ENCODE measurements around the gene HPN.
"Not testable (repeated sequence)": the region's sequence is repeated elsewhere in the genome, so short reads cannot be mapped to it uniquely, and the experiment has no call there.

Gene HPN

DNA sequence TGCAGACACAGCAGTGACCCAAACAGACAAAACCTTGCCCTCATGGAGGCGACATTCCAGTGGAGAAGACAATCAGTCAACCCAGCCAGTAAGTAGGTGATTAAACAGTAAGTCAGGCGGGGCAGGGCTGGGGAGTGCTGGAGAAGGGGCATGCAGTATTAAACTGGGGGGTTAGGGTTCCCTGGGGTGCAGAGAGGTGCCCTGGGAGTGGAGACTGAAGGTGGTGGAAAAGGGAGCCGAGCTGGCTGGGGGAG is 42.9 kb downstream of the HPN start:
- no peak for DNase-seq (ENCODE audit: low spot score)

DNA sequence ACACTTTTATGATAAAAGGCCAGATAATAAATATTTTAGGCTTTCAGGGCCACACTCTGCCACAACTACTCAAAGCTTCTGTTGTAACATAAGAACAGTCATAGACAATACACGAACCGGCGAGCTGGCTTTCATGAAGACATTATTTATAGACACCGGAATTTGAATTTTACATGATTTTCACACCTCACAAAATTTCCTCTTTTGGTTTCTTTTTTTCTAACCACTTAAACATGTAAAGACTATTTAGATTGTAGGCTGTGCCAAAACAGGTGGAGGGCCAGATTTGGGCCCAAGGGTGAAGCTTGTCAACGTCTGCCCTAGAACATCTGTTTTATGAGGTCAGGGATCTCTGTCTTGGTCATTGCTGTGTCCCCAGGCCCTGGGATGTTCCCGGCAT is 44.4 kb downstream of the HPN start:
- peak; percentile 71 for DNase-seq (ENCODE audit: low spot score)

DNA sequence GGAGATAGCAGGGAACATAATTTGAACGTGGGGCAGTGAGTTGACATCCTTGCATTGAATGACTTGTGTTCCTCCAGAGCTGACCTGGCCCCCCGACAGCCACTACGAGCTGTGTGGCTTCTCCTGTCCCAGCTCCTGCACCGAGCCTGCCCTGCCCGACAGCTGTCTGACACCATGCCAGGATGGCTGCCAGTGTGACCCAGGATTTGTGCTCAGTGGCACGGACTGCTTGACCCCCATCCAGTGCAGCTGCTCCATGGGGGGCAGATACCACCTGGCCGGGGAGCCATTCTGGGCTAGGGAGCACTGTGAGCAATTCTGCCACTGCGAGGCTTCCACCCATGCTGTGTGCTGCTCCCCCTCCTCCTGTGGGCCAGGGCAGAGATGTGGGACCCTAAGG is 44.9 kb downstream of the HPN start:
- no peak for DNase-seq (ENCODE audit: low spot score)

DNA sequence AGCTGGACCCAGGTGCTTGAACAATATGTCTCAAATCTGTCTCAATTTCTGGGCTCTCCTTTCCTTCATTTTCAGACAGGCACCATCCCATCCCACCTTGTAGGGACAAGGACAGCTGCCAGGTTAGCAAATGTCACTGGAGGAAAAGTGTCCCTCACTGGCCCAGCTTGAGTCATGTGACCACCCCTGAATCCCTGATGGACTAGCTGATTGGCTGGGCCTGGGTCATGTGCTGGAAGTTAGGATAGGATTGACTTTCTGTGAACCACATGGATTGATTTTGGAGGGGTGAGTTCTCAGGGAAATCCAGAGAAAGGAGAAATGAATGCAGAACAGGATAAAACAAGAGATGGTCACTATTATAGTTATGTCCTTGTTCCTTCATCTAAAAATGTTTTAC is 45.9 kb downstream of the HPN start:
- no peak for DNase-seq (ENCODE audit: low spot score)

DNA sequence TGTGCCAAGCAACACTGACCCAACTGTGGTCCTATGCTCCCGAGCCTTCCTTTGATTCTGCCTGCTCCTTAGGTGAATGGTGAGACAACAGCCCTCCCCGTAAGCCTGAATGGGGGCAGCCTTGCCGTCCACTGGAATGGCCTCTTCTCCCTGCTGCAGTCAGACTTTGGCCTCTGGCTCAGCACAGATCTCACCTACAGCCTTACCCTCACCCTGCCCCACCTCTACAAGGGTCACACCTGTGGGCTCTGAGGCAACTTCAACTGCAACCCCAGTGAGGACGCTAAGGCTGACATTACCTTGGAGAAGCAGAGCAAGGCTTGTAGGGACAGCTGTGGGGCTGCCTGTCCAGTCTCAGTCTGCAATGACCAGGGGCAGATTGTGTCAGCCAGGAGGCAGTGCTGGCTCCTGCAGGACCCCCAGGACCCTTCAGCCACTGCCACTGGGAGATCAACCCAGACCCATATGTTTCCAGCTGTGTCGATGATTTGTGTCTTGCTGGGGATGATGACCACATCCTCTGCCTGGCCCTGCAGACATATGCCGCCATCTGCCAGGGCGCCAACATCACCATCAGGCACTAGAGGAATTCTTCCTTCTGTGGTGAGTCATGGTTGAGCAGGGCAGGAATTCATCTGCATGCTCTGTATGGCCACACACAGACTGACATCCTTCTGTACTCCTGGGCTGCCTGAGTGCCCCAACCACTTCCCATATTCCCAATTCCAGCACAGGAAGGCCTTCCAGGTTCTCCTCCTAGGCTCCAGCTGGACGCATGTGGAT is 46.8 kb downstream of the HPN start:
- no peak for DNase-seq (ENCODE audit: low spot score)

DNA sequence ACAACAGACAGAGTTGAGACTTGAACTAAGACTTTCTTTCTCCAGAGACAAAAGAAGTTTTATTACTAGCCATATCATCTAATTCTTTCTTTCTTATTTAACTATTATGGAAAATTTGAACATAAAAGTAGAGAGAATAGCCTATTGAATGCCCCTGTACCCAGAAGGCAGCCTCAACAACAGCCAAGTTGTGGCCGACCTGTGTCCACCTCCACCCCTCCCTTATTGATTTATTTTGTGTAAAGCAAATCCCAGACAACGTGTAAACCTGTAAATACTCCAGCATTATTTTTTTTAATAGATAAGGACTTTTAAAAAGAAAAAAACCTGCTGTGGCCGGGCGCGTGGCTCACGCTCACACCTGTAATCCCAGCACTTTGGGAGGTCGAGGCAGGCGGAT is 48.0 kb downstream of the HPN start:
- DNase-seq (ENCODE audit: low spot score): no peak

DNA sequence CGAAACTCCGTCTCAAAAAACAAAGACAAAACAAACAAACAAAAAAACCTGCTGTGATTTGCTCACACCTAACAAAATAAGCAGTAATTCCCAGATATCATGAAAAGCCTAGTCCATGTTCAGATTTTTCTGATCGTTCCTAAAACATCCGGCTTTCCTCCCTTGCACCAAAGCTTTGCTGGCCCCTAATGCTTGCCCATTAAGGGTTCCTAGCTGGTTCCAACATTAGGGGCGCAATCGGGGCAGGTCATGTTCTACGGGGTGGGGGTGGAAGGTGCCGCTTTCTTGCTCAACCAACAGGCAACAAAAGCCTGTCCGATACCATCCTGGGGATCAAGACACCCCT is 48.6 kb downstream of the HPN start:
- no peak for DNase-seq (ENCODE audit: low spot score)

DNA sequence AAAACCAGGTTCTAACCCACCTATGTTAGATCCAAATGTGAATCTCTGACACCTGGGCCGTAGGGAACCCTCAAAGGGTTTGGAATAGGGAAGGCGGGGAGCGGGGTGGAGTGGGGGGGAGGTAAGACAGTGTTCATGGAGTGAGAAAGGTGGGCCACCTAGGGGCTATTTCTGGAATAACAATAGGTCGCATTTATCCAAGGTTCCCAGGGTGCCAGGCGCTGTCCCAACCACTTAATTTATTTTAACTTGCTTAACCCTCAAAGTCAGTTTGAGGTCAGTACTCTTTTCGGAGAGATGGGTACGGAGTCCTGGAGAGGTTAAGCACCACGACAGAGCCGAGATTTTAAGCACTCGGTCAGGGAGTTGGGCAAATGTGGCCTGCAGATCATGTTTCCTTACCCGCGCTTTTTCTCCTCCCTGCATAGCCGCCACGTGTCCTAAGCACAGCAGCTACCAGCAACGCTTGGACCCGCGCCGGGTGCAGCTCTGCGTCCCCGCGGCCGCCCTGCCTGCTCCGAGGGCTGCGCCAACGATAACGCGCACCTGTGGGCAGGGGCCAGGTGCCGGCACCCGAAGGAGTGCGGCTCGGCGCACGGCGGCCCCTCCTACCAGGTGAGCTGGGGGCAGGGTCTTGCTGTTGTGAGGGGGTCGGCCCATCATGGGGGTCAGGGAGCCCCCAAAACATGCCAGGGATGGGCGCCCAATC is 49.1 kb downstream of the HPN start:
- DNase-seq (ENCODE audit: low spot score): peak; percentile 83

DNA sequence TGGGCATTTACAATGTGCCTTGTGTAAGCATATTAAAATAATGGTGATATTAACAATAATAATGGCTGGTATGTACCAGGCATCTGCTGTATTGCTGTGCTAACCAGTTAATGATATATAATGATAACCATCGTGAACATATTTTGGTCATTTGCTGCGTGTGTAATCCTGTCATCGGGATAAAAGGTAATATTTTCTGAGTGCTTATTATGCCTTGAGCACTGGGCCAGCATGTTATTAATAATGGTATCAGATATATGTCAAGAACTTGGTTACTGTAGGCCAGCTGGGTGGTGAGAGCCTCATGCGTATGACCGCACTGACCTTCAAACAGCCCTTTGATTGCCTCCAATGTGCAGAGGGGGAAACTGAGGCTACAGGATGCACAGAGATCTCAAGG is 51.9 kb downstream of the HPN start:
- no peak for DNase-seq (ENCODE audit: low spot score)

DNA sequence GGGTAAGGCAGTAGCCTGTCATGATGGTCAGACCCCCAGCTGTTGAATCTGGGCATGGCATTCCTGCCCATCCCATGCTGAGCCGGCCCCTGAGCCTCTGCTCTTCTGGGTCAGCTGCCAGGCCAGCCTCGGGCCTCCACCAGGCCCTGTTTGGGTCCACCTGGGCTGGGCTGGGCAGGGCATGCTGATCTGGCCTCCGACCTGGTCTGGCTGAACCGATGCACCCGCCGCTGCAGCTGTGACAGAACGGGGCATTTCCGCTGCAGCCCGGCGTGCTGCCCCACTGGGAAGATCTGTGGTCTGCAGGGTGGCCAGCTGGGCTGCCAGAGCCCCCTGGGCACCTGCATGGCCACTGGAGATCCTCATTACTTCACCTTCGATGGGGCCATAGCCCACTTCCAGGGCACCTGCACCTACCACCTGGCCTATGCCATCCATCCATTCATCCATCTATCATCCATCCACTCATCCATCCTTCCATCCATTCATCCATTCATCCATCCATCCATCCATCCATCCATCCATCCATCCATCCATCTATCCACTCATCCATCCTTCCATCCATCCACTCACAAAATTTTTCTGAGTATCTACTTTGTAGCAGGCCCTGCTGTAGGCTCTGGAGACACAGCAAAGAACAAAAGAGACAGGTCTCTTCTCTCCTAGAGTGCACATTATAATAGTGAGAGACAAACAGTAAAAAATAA is 52.6 kb downstream of the HPN start:
- DNase-seq (ENCODE audit: low spot score): no peak

DNA sequence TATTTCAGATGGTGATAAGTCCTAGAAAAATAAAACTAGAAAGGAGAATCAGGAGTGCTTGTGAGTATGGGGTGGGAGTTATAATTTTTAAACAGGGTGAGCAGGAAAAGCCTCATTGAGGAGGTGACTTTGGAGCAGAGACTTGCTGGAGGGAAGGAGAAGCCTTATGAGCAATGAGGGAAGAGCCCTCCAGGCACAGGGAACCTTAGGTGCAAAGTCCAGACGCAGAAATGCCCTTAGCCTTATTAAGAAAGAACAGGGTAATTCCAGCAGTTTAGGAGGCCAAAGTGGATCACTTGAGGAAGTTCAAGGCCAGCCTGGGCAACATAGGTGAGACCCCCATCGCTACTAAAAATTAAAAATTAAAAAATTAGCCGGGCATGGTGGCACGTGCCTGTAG is 53.1 kb downstream of the HPN start:
- DNase-seq (ENCODE audit: low spot score): no peak

DNA sequence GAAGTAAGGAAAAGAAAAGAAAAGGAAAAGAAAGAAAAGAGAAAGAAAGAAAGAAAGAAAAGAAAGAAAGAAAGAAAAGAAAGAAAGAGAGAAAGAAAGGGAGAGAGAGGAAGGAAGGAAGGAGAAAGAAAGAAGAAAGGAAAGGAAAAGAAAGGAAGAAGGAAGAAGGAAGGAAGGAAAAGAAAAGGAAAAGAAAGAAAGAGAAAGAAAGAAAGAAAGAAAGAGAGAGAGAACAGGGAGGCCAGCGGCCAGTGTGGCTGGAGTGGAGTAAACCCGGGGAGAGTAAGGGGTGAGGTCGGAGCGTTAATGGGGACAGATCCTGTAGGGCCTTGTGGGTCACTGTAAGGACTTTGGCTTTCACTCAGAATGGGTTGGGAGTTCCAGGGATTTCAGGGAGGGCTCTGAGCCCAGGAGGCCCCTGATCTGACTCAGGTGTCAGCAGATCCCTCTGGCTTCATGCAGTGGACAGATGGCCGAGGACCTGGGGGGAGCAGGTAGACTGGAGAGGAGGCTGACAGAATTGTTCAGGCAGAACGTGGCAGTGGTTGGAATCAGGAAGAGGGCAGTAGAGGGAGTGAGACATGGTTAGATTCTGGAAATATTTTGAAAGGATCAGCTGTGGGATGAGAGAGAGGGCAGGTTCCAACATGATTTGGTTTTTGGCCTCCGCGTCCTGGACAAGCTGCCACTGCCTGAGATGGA is 54.3 kb downstream of the HPN start:
- DNase-seq (ENCODE audit: low spot score): no peak

DNA sequence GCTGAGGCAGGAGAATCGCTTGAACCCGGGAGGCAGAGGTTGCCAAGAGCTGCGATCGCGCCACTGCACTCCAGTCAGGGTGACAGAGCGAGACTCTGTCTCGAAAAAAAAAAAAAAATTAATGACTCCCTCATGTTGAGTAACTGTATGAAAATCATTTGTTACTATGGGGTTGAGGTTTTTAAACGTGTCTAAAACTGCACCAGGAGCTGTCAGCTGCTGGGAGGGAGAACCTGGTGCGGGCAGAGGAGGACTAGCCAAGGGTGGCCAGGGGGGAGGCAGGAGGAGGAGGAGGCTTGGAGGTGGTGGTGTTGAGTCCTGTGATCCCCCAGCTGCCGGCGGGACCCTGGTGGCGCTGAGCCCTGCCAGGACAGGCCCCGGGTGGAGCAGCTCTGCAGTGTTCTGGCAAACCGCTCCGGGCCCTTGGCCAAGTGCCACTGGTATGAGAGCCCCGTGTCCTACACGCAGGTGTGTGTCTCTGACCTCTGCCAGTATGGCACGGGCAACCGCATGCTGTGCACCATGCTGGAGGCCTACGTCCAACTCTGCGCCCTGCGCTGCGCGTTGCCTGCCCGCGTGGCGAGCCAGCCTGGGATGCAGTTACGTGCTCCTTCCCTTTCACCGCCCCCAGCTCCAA is 57.0 kb downstream of the HPN start:
- no peak for DNase-seq (ENCODE audit: low spot score)

DNA sequence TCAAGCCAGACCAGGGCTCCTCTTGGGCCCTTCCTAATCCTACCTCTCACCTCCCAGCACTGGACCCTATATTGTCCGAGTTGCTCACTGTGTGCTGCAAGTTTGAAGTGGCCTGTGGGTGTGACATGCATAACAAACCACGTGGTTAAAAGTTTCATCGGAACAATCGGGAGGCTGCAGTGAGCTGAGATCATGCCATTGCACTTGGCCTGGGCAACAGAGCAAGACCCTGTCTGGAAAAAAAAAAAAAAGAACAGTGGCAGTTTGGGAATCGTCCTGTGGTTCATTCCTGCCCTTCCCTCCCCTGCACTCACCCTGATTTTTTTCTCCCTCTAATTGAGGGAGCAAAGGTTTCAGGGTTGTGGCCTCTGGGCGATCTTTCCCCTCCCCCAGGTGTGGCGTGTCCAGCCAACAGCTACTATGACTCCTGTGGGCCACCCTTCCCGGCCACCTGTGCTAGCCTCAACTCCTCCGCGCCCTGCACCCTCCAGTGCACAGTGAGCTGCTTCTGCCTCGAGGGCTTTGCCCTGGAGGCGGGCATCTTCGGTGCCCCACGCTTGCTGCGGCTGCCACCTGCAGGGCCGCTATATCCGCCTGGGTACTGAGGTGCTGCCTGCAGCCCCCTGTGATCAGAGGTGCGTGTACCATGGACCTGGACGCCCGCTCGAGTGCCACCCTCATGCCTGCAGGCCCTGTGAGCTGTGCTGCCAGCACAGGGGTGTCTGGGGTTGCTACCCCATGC is 57.8 kb downstream of the HPN start:
- DNase-seq (ENCODE audit: low spot score): no peak

DNA sequence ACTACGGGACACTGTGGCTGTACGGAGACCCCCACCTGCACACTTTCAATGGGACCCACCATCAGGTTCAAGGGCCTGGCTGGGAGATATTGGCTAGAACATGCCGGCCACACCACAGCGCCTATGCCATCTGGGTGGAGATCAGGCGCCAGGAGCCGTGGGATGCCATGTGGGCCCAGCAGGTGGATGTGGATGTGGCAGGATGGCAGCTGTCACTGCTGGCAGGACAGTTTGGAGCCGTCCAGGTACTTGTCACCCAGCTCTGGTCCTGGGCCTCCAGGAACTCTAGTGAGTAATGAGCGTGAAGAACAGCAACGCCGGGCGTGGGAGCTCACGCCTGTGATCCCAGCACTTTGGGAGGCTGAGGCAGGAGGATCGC is 58.4 kb downstream of the HPN start:
- DNase-seq (ENCODE audit: low spot score): no peak

DNA sequence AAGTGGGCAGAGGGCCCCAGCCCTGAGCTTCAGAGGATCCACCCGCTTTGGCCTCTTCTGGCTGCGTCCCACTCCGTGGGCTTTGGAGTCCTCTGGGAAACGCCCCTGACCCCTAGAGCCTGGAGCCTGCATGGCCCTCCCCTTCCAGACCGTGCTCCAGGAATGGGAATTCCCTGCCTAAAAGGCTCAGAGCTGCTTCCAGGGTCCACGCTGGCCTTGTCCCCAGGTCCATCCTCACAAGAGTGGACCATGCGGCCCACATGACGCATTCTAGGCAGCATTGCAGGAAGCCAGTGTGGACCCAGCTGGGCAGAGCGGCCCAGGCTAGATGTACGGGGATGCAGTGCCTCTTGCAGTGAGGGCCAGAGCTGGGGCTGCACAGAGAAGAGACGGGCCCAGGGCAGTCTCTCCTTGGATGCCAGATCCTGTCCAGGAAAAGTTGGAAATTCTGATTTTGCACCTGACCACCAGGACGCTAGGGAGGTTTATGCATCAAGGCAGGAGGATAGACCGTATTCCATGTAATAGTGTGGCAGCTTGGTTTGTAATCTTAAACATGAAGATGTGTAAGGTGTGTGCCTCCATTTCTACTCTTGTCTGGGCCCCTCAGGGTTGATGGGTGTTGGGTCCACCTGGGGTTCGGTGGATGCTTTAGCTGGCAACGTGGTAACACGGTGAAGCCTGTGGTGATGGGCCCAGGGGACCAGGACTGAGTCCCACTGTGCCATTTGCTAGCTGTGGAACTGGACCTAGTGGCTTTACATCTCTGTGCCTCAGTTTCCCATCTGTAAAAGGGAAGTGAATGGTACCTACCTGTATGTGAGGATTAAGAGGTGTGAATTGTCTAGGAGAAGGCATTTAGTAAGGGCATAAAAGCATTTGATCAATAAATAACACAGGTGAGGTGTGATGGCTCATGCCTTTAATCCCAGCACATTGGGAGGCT is 59.3 kb downstream of the HPN start:
- no peak for DNase-seq (ENCODE audit: low spot score)

DNA sequence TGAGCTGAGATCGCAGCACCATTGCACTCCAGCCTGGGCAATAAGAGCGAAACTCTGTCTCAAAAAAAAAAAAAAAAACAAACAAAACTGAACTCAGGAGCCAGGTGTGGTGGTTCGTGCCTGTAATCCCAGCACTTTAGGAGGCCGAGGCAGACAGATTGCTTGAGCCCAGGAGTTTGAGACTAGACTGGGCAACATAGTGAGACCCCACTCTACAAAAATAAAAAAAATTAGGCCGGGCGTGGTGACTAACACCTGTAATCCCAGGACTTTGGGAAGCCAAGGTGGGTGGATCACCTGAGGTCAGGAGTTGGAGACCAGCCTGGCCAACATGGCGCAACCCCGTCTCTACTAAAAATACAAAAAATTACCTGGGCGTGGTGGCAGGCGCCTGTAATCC is 60.4 kb downstream of the HPN start:
- not testable (repeated sequence) for DNase-seq (ENCODE audit: low spot score)

DNA sequence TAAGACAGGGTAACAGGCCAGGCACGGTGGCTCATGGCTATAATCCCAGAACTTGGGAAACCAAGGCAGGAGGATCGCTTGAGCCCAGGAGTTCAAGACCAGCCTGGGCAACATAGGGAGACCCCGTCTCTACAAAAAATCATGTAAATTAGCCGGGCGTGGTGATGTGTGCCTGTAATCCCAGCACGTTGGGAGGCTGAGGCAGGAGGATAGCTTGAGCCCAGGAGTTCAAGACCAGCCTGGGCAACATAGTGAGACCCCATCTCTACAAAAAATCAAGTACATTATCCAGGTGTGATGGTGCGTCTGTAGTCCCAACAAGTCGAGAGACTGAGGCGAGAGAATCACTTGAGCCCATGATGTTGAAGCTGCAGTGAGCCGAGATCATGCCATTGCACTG is 62.1 kb downstream of the HPN start:
- not testable (repeated sequence) for DNase-seq (ENCODE audit: low spot score)

DNA sequence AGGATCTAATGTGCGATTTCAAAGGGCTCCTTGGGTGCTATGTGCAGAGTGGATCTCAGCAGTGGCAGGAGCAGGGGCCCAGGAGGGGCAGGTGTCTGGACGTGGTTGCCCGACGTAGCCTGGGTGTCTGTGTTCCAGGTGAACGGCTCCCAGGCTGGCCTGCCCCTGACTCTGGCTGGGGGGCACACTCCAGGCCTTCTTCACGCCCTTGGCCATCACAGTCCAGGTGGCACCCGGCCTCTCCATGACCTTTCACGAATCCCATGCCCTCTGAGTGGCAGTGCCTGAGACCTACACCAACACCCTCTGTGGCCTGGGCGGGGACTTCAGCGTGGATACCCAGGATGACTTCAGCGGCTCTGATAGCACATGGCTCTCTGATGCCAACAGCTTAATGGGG is 62.8 kb downstream of the HPN start:
- DNase-seq (ENCODE audit: low spot score): no peak

DNA sequence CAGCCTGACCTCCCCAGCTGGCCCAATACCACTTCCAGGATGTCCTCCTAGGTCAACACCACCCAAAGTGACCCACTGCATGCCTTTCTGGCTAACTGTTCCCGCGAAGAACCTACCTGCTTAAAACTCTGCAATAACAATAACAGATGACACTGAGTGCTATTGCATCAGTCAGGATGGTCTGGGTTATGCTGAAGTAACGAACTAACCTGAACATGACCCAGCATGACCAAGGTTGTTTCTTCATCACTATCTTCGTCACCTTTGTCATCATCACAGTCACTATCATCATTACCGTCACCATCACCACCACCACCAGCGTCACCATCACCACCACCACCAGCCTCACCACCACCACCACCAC is 63.5 kb downstream of the HPN start:
- DNase-seq (ENCODE audit: low spot score): no peak
